Measurements from ENCODE around the gene COBLL1. TPM values are rescaled to one million over a fixed set of nuclear protein-coding genes. Genes with fewer than 3 reads are reported as not detected.

COBLL1 gene
- total RNA-seq, 3 donors from 2014 or later = 19.5 to 30.0 (median 26.1) TPM

- TF ChIP-seq CTCF (IDR thresholded peaks at IDR 0.05) = no peak
- ATAC-seq (peak; percentile 27), DNase-seq (no peak)
- no peaks in the 10 kb centered on the region for H3K36me3 ChIP-seq (ENCODE audit: low read depth)
- no peaks in the 10 kb centered on the region for H3K9me3 ChIP-seq
- no peak overlapping the region for H3K4me3 ChIP-seq
- intact Hi-C loops (cut with DNase I, micrococcal nuclease) = no loop called here
- H3K4me1 ChIP-seq (ENCODE audit: low read depth) = no peaks in the 10 kb centered on the region
Observed at GRCh38 chr2:164675027-164675426, 166.6 kb downstream of the COBLL1 start.

- Histone ChIP-seq H3K36me3 (ENCODE audit: low read depth) (no peaks in the 10 kb centered on the region), H3K4me3 (no peak overlapping the region), H3K9me3 (no peaks in the 10 kb centered on the region), H3K4me1 (ENCODE audit: low read depth) (no peaks in the 10 kb centered on the region)
- intact Hi-C loops (cut with DNase I, micrococcal nuclease) = no loop called here
- DNase-seq (no peak), ATAC-seq (no peak)
- no peak for TF ChIP-seq CTCF (IDR thresholded peaks at IDR 0.05)
Observed at GRCh38 chr2:164671664-164672396, 169.8 kb downstream of the COBLL1 start.

GRCh38 chr2:164669291-164669690, 172.3 kb downstream of the COBLL1 start:
- intact Hi-C loops (cut with DNase I, micrococcal nuclease) = no loop called here
- H3K9me3 ChIP-seq = no peaks in the 10 kb centered on the region
- ATAC-seq (no peak), DNase-seq (no peak)
- H3K4me1 ChIP-seq (ENCODE audit: low read depth) = no peaks in the 10 kb centered on the region
- H3K36me3 ChIP-seq (ENCODE audit: low read depth) = no peaks in the 10 kb centered on the region
- H3K4me3 ChIP-seq = no peak overlapping the region
- TF ChIP-seq CTCF (IDR thresholded peaks at IDR 0.05) = no peak

- TF ChIP-seq CTCF (IDR thresholded peaks at IDR 0.05) = no peak
- H3K4me3 ChIP-seq = no peak overlapping the region
- no peaks in the 10 kb centered on the region for H3K36me3 ChIP-seq (ENCODE audit: low read depth)
- H3K9me3 ChIP-seq = no peaks in the 10 kb centered on the region
- DNase-seq (no peak), ATAC-seq (no peak)
- intact Hi-C loops (cut with DNase I, micrococcal nuclease) = no loop called here
- no peaks in the 10 kb centered on the region for H3K4me1 ChIP-seq (ENCODE audit: low read depth)
Observed at GRCh38 chr2:164667566-164667965, 174.1 kb downstream of the COBLL1 start.

- H3K36me3 ChIP-seq (ENCODE audit: low read depth) = no peaks in the 10 kb centered on the region
- no peaks in the 10 kb centered on the region for H3K4me1 ChIP-seq (ENCODE audit: low read depth)
- H3K4me3 ChIP-seq = no peak overlapping the region
- no peaks in the 10 kb centered on the region for H3K9me3 ChIP-seq
- TF ChIP-seq CTCF (IDR thresholded peaks at IDR 0.05) = no peak
- intact Hi-C loops (cut with DNase I, micrococcal nuclease) = no loop called here
- DNase-seq (no peak), ATAC-seq (no peak)
Observed at GRCh38 chr2:164664070-164664469, 177.6 kb downstream of the COBLL1 start.
